Hepatocyte (in vitro differentiated cells): ENCODE data around the gene LEAP2. TPM values are rescaled to one million over a fixed set of nuclear protein-coding genes. Genes with fewer than 3 reads are reported as not detected.

Source experiments
- DNase-seq: peaks from one replicate; pipeline ENCODE4 v3.0.0-alpha.2; 2016; ENCODE audit warnings: low spot score
- H2AFZ ChIP-seq: fragments of 200-600 bp; sonication (generic); 2 replicates; pipeline ENCODE4 v1.6.0; 2016; ENCODE audit warnings: antibody characterized with exemption, mild to moderate bottlenecking
- H3K27ac ChIP-seq: fragments of 200-600 bp; sonication (generic); 2 replicates; pipeline ENCODE4 v1.5.1; 2016; ENCODE audit warnings: mild to moderate bottlenecking
- H3K27me3 ChIP-seq: fragments of 200-600 bp; sonication (generic); 2 replicates; pipeline ENCODE4 v1.6.1; 2016
- H3K36me3 ChIP-seq: fragments of 200-600 bp; sonication (generic); replicated peaks from 2 replicates; pipeline ENCODE4 v1.5.1; 2016; ENCODE audit warnings: low read depth; ENCODE audit not compliant: insufficient read depth
- H3K4me1 ChIP-seq: fragments of 200-600 bp; sonication (generic); 2 replicates; pipeline ENCODE4 v1.5.1; 2016; ENCODE audit warnings: mild to moderate bottlenecking, moderate library complexity; ENCODE audit not compliant: insufficient read depth
- H3K4me2 ChIP-seq: fragments of 200-600 bp; sonication (generic); 2 replicates; pipeline ENCODE4 v1.6.0; 2016
- H3K4me3 ChIP-seq: fragments of 200-600 bp; sonication (generic); 2 replicates; pipeline ENCODE4 v1.5.1; 2016; ENCODE audit warnings: mild to moderate bottlenecking
- H3K79me2 ChIP-seq: fragments of 200-600 bp; sonication (generic); 2 replicates; pipeline ENCODE4 v1.6.0; 2017; ENCODE audit warnings: mild to moderate bottlenecking
- H3K9me2 ChIP-seq: fragments of 200-600 bp; sonication (generic); replicated peaks from 2 replicates; pipeline ENCODE4 v1.6.0; 2017; ENCODE audit warnings: mild to moderate bottlenecking; ENCODE audit not compliant: insufficient read depth
- H3K9me3 ChIP-seq: fragments of 200-600 bp; sonication (generic); 2 replicates; pipeline ENCODE4 v1.5.1; 2016; ENCODE audit warnings: low read depth, mild to moderate bottlenecking
- H4K20me1 ChIP-seq: fragments of 200-600 bp; sonication (generic); 2 replicates; pipeline ENCODE4 v1.6.0; 2016; ENCODE audit warnings: mild to moderate bottlenecking; ENCODE audit not compliant: insufficient read depth, poor library complexity, severe bottlenecking
- EZH2 ChIP-seq: fragments of 200-600 bp; sonication (generic); IDR thresholded peaks from 2 replicates; pipeline ENCODE4 v1.6.1; 2016; ENCODE audit warnings: antibody characterized with exemption, mild to moderate bottlenecking, borderline replicate concordance
- EZH2phosphoT487 ChIP-seq: fragments of 200-600 bp; sonication (generic); IDR thresholded peaks from one replicate; pipeline ENCODE4 v1.6.1; 2018; ENCODE audit warnings: antibody characterized with exemption, mild to moderate bottlenecking, low read depth, moderate library complexity; ENCODE audit not compliant: unreplicated experiment, severe bottlenecking
- WGBS: methylation state at CpG from one replicate; pipeline ENCODE4 v1.1.6; 2016; ENCODE audit warnings: low lambda C conversion rate; ENCODE audit errors: missing lambda C conversion rate; 5-methylcytosine and 5-hydroxymethylcytosine counted together
- polyA plus RNA-seq: library from polyadenylated mRNA; unstranded; fragments of >200 nt; fragmentation: Nextera tagmentation; extraction: Ambion mirVana; gene quantifications from 2 replicates; pipeline ENCODE4 v1.2.1, GENCODE V29; 2016
- total RNA-seq: library from RNA; depleted of rRNA; stranded (reverse); fragments of >200 nt; gene quantifications from 2 replicates; pipeline ENCODE4 v1.2.3, GENCODE V29; 2014
- TF ChIP-seq, protein P1 (sequence below): fragments of 200-600 bp; sonication (generic); IDR thresholded peaks from 2 replicates; pipeline ENCODE4 v1.5.1; 2016; ENCODE audit warnings: antibody characterized with exemption, mild to moderate bottlenecking; ENCODE audit not compliant: poor library complexity

The LEAP2 gene
- total and polyA plus RNA-seq, 2 experiments from 2014 or later = 22.6 to 36.3 TPM

DNA sequence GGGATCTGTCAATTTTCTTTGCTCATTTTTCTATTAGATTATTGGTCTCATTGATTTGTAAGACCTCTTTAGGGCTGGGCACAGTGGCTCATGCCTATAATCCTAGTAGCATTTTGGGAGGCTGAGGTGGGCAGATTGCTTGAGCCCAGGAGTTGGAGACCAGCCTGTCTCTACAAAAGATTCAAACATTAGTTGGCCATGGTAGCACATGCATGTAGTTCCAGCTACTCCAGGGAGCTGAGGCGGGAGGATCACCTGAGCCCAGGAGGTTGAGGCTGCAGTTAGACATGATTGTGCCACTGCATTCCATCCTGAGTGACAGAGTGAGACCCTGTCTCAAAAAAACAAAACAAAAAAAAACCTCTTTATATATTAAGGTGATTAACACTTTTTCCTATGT lies 36.6 kb upstream of the LEAP2 start:
- H3K4me3 ChIP-seq = no peak overlapping the region
- no peak overlapping the region for H2AFZ ChIP-seq
- no peak overlapping the region for H3K4me2 ChIP-seq
- no peaks in the 10 kb centered on the region for H4K20me1 ChIP-seq
- no peak for DNase-seq
- no peaks in the 10 kb centered on the region for H3K36me3 ChIP-seq
- H3K9me2 ChIP-seq = no peaks in the 10 kb centered on the region
- peak overlapping the region; percentile 86 for H3K27ac ChIP-seq
- H3K4me1 ChIP-seq = peaks cover 31% of the 10 kb centered on the region
- WGBS = 100% methylated on average over 1 of the region's 1 CpG
- H3K79me2 ChIP-seq = no peaks in the 10 kb centered on the region
- no peak for TF ChIP-seq EZH2
- no peak for TF ChIP-seq EZH2phosphoT487
- TF ChIP-seq, protein P1, sequence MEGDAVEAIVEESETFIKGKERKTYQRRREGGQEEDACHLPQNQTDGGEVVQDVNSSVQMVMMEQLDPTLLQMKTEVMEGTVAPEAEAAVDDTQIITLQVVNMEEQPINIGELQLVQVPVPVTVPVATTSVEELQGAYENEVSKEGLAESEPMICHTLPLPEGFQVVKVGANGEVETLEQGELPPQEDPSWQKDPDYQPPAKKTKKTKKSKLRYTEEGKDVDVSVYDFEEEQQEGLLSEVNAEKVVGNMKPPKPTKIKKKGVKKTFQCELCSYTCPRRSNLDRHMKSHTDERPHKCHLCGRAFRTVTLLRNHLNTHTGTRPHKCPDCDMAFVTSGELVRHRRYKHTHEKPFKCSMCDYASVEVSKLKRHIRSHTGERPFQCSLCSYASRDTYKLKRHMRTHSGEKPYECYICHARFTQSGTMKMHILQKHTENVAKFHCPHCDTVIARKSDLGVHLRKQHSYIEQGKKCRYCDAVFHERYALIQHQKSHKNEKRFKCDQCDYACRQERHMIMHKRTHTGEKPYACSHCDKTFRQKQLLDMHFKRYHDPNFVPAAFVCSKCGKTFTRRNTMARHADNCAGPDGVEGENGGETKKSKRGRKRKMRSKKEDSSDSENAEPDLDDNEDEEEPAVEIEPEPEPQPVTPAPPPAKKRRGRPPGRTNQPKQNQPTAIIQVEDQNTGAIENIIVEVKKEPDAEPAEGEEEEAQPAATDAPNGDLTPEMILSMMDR = no peak
- H3K9me3 ChIP-seq = no peaks in the 10 kb centered on the region
- H3K27me3 ChIP-seq = no peaks in the 10 kb centered on the region

- Histone ChIP-seq H3K27ac (peak overlapping the region; percentile 86), H3K79me2 (no peaks in the 10 kb centered on the region), H3K4me2 (peak overlapping the region; percentile 16), H3K9me2 (no peaks in the 10 kb centered on the region), H3K4me3 (no peak overlapping the region), H3K36me3 (no peaks in the 10 kb centered on the region), H3K9me3 (no peaks in the 10 kb centered on the region), H3K4me1 (peaks cover 31% of the 10 kb centered on the region), H3K27me3 (no peaks in the 10 kb centered on the region), H4K20me1 (no peaks in the 10 kb centered on the region), H2AFZ (no peak overlapping the region)
- TF ChIP-seq EZH2 (no peak), EZH2phosphoT487 (no peak)
- TF ChIP-seq, protein P1 = no peak
- 53% methylated on average over 2 of the region's 2 CpGs for WGBS
- DNase-seq = peak; percentile 72
Measured at GRCh38 chr5:132837868-132838267, 35.6 kb upstream of the LEAP2 start.

- H3K27me3 ChIP-seq = no peaks in the 10 kb centered on the region
- TF ChIP-seq, protein P1 = no peak
- TF ChIP-seq EZH2 = no peak
- no peak for TF ChIP-seq EZH2phosphoT487
- H3K9me2 ChIP-seq = no peaks in the 10 kb centered on the region
- no peak for DNase-seq
- no peaks in the 10 kb centered on the region for H3K36me3 ChIP-seq
- no peaks in the 10 kb centered on the region for H3K79me2 ChIP-seq
- H3K4me3 ChIP-seq = no peak overlapping the region
- no peak overlapping the region for H2AFZ ChIP-seq
- H4K20me1 ChIP-seq = no peaks in the 10 kb centered on the region
- peaks cover 31% of the 10 kb centered on the region for H3K4me1 ChIP-seq
- H3K4me2 ChIP-seq = peak overlapping the region; percentile 3
- peak overlapping the region; percentile 86 for H3K27ac ChIP-seq
- no peaks in the 10 kb centered on the region for H3K9me3 ChIP-seq
- 55% methylated on average over 3 of the region's 3 CpGs for WGBS
Measured at GRCh38 chr5:132838516-132839282, 34.8 kb upstream of the LEAP2 start.
